ENCODE data around the gene NLGN1.

NLGN1 gene

GRCh38 chr3:173913974-173914421 lies 516.5 kb downstream of the NLGN1 start:
- no peak overlapping the region for H3K4me3 ChIP-seq (ENCODE audit: low read depth, low read length)
- TF ChIP-seq, protein P1, sequence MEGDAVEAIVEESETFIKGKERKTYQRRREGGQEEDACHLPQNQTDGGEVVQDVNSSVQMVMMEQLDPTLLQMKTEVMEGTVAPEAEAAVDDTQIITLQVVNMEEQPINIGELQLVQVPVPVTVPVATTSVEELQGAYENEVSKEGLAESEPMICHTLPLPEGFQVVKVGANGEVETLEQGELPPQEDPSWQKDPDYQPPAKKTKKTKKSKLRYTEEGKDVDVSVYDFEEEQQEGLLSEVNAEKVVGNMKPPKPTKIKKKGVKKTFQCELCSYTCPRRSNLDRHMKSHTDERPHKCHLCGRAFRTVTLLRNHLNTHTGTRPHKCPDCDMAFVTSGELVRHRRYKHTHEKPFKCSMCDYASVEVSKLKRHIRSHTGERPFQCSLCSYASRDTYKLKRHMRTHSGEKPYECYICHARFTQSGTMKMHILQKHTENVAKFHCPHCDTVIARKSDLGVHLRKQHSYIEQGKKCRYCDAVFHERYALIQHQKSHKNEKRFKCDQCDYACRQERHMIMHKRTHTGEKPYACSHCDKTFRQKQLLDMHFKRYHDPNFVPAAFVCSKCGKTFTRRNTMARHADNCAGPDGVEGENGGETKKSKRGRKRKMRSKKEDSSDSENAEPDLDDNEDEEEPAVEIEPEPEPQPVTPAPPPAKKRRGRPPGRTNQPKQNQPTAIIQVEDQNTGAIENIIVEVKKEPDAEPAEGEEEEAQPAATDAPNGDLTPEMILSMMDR (IDR thresholded peaks at IDR 0.05; ENCODE audit: borderline replicate concordance, insufficient read depth, low read depth, low read length) = no peak

DNA sequence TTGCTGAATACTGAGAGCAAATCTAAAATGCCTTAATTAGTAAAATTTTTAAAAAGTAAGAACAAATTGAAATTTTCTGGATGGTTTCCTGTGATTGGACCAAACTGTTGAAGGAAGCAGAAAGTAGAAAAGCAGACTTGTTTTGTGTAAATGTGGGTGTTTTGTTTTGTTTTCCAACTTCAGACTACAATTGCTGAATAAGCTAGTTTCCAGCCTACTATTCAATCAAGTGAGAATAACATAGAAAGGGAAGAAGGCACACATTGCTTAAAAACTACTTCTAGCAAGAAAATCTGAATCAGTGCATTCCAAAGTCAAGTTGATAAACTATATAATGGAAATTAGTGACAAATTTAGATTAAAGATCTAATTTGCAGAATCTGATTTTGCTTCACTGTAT lies 519.3 kb downstream of the NLGN1 start:
- TF ChIP-seq, protein P1 (IDR thresholded peaks at IDR 0.05; ENCODE audit: borderline replicate concordance, insufficient read depth, low read depth, low read length) = no peak
- no peak overlapping the region for H3K4me3 ChIP-seq (ENCODE audit: low read depth, low read length)

DNA sequence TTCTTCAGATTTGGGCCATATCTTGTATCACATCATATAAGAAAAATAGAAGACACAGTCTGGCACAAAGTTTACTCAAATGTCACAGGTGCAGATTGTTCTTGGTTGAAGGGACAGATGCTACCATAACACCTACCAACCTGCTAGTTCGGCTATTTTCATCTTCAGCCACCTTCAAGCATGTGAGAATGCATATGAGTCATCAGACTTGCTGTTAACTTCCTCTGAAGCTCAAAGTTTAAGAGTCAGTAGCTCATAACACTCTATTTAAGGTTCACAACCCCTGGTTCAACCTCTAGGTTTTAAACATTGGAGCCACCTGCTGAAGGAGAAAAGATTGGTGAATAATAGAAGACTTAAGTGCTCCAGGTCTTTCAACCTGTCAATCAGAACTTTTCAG lies 522.8 kb downstream of the NLGN1 start:
- TF ChIP-seq, protein P1 (IDR thresholded peaks at IDR 0.05; ENCODE audit: borderline replicate concordance, insufficient read depth, low read depth, low read length) = no peak
- H3K4me3 ChIP-seq (ENCODE audit: low read depth, low read length) = no peak overlapping the region

GRCh38 chr3:173921732-173922131 lies 524.2 kb downstream of the NLGN1 start:
- no peak overlapping the region for H3K4me3 ChIP-seq (ENCODE audit: low read depth, low read length)
- TF ChIP-seq, protein P1 (IDR thresholded peaks at IDR 0.05; ENCODE audit: borderline replicate concordance, insufficient read depth, low read depth, low read length) = no peak

GRCh38 chr3:173923204-173923603 lies 525.7 kb downstream of the NLGN1 start:
- TF ChIP-seq, protein P1 (IDR thresholded peaks at IDR 0.05; ENCODE audit: borderline replicate concordance, insufficient read depth, low read depth, low read length) = no peak
- H3K4me3 ChIP-seq (ENCODE audit: low read depth, low read length) = no peak overlapping the region

DNA sequence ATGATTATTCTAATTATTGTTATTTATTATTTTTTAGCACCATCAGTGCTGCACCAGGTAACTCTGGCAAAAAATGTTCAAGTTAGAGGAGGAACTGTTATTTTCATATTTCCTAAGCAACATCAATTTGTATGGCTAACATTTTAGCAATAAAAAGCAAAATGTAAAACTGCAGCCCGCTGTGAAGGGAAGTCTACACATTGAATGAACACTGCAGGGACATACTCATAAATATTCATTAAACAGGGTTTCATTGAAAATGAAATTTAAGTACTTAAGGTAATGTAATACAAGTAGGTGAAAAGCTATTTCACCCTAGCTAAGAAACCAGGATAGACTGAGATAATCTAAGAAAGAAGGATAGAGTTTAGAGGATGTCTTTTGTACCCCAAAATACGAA lies 532.7 kb downstream of the NLGN1 start:
- TF ChIP-seq, protein P1 (IDR thresholded peaks at IDR 0.05; ENCODE audit: borderline replicate concordance, insufficient read depth, low read depth, low read length) = no peak
- no peak overlapping the region for H3K4me3 ChIP-seq (ENCODE audit: low read depth, low read length)

DNA sequence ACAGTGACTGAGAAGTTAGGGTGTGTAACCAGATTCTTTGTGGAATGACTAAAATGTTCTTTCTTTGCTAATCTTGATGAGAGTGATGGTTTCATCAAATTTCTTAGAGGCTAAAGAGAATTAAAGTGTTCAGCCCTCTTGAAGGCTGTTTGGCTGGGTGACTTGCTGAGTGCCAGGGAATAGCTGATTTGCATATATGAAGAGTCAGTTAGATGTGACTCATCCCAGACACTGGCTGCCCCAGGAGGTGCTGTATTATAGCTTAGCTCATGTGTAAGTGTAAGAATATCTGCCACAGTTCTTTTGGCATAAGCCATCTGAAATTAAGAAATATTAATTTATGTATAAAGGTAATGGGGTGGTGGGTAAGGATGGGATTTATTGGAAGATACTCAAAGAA lies 535.1 kb downstream of the NLGN1 start:
- no peak overlapping the region for H3K4me3 ChIP-seq (ENCODE audit: low read depth, low read length)
- TF ChIP-seq, protein P1 (IDR thresholded peaks at IDR 0.05; ENCODE audit: borderline replicate concordance, insufficient read depth, low read depth, low read length) = no peak

Data from GM12875 (cell line).